Keratinocyte (primary cell): ENCODE results near the gene ABCB11. TPM values are rescaled to one million over a fixed set of nuclear protein-coding genes. Genes with fewer than 3 reads are reported as not detected.

Experiments used
- DNase-seq: peaks from one replicate; pipeline ENCODE4 v3.0.0-alpha.2; 2011; ENCODE audit warnings: low read depth, missing footprints, low spot score
- FAIRE-seq: peaks from 2 replicates; lab custom pipeline; 2011; peaks lifted over from hg19 to GRCh38; lab: Jason Lieb, UNC
- H2AFZ ChIP-seq: 2 replicates; pipeline ENCODE4 v1.6.0; 2012; ENCODE audit warnings: low read length, control low read depth, inconsistent platforms; ENCODE audit not compliant: control insufficient read depth
- H3K27ac ChIP-seq: 2 replicates; pipeline ENCODE4 v1.5.1; 2011; ENCODE audit warnings: low read length; ENCODE audit not compliant: control insufficient read depth, insufficient read depth
- H3K27me3 ChIP-seq: 3 replicates; pipeline ENCODE4 v1.6.0; 2011; ENCODE audit warnings: low read length; ENCODE audit not compliant: control insufficient read depth, insufficient read depth; ENCODE audit errors: extremely low read depth
- H3K36me3 ChIP-seq, 2 experiments: 2 replicates in 1 of 2; 3 replicates in 1 of 2; pipeline ENCODE4 v1.5.1; 2011; ENCODE audit warnings: low read length in 2 of 2, mild to moderate bottlenecking in 1 of 2; ENCODE audit not compliant: control insufficient read depth in 2 of 2, insufficient read depth in 2 of 2; ENCODE audit errors: extremely low read depth in 1 of 2
- H3K4me1 ChIP-seq: 3 replicates; pipeline ENCODE4 v1.5.1; 2011; ENCODE audit warnings: low read length; ENCODE audit not compliant: control insufficient read depth, insufficient read depth; ENCODE audit errors: extremely low read depth
- H3K4me2 ChIP-seq: 3 replicates; pipeline ENCODE4 v1.6.0; 2011; ENCODE audit warnings: low read depth, low read length; ENCODE audit not compliant: control insufficient read depth, insufficient read depth; ENCODE audit errors: extremely low read depth
- H3K4me3 ChIP-seq, 3 experiments: fragments of 200-600 bp in 1 of 3; sonication (generic) in 1 of 3; 2 replicates in 2 of 3; 3 replicates in 1 of 3; pipeline ENCODE4 v1.5.1; 2011 to 2016; ENCODE audit warnings: low read length in 3 of 3, mild to moderate bottlenecking in 3 of 3, control low read depth in 2 of 3, inconsistent platforms in 1 of 3, low read depth in 1 of 3, mixed read lengths in 1 of 3, mixed run types in 1 of 3, moderate library complexity in 1 of 3; ENCODE audit not compliant: control insufficient read depth in 2 of 3, insufficient read depth in 2 of 3; ENCODE audit errors: extremely low read depth in 1 of 3
- H3K79me2 ChIP-seq: 2 replicates; pipeline ENCODE4 v1.6.0; 2012; ENCODE audit warnings: low read length; ENCODE audit not compliant: control insufficient read depth, insufficient read depth
- H3K9ac ChIP-seq: 3 replicates; pipeline ENCODE4 v1.6.0; 2011; ENCODE audit warnings: low read length; ENCODE audit not compliant: control insufficient read depth, insufficient read depth; ENCODE audit errors: extremely low read depth
- H3K9me1 ChIP-seq: 3 replicates; pipeline ENCODE4 v1.6.0; 2011; ENCODE audit warnings: low read length; ENCODE audit not compliant: control insufficient read depth, insufficient read depth; ENCODE audit errors: extremely low read depth
- H3K9me3 ChIP-seq: 2 replicates; pipeline ENCODE4 v1.5.1; 2012; ENCODE audit warnings: low read depth, low read length; ENCODE audit not compliant: control insufficient read depth
- H4K20me1 ChIP-seq: 3 replicates; pipeline ENCODE4 v1.6.0; 2011; ENCODE audit warnings: low read length; ENCODE audit not compliant: control insufficient read depth, insufficient read depth; ENCODE audit errors: extremely low read depth
- CTCF ChIP-seq, 3 experiments: IDR thresholded peaks in 1 of 3; conservative IDR thresholded peaks in 1 of 3; optimal IDR thresholded peaks in 1 of 3; 2 replicates in 2 of 3; 3 replicates in 1 of 3; pipeline versions ENCODE3 to v1.5.1; 2011; ENCODE audit warnings: low read length in 3 of 3, mild to moderate bottlenecking in 3 of 3, moderate library complexity in 2 of 3, control low read depth in 1 of 3, inconsistent platforms in 1 of 3; ENCODE audit not compliant: insufficient read depth in 2 of 3; ENCODE audit errors: extremely low read depth in 1 of 3
- EZH2 ChIP-seq: IDR thresholded peaks from one replicate; pipeline ENCODE4 v1.6.1; 2012; ENCODE audit warnings: inconsistent platforms, mild to moderate bottlenecking, low read length, moderate library complexity
- dilution Hi-C: fragments of 300-500 bp; cut with MboI; formaldehyde crosslinking; loops from one replicate; pipeline ENCODE4 v1.7.0; 2020; ENCODE audit warnings: low sequenced_read_pairs; ENCODE audit not compliant: extremely low pct_ligation_motif_present
- polyA plus RNA-seq, 5 experiments: library from polyadenylated mRNA; depleted of rRNA in 3 of 5; stranded (reverse) in 3 of 5; stranded (forward) in 1 of 5; unstranded in 1 of 5; fragments of >200 nt; gene quantifications; 1 replicate in 1 of 5; 2 replicates in 3 of 5; 3 replicates in 1 of 5; pipeline versions ENCODE4 v1.2.1 to v1.2.3, GENCODE V29; 2011 to 2012; ENCODE audit warnings: missing spikeins in 2 of 5, low read depth in 1 of 5, low replicate concordance in 1 of 5

The ABCB11 gene
- polyA plus RNA-seq, 1 donor (not counting 4 experiments of a cell fraction or from before 2014, with no cell fraction given), result 0.03 TPM

- Histone ChIP-seq H2AFZ (no peak overlapping the region), H3K36me3 (no peaks in the 10 kb centered on the region), H3K4me3 (no peak overlapping the region), H3K9me1 (no peaks in the 10 kb centered on the region), H3K9ac (no peak overlapping the region), H3K27me3 (no peaks in the 10 kb centered on the region), H3K27ac (no peak overlapping the region), H3K79me2 (no peaks in the 10 kb centered on the region), H3K9me3 (no peaks in the 10 kb centered on the region), H4K20me1 (no peaks in the 10 kb centered on the region), H3K4me2 (no peak overlapping the region), H3K4me1 (peaks cover 19% of the 10 kb centered on the region)
- FAIRE-seq, result peak; percentile 20
- no peak for DNase-seq
- TF ChIP-seq EZH2 (no peak), CTCF (optimal IDR thresholded peaks at IDR 0.05 in 1 of 3, IDR thresholded peaks at IDR 0.05 in 1 of 3, conservative IDR thresholded peaks at IDR 0.05 in 1 of 3; ENCODE audit: extremely low read depth in 1 of 3, insufficient read depth in 2 of 3, low read length in 3 of 3) (no peak)
- dilution Hi-C loops, result no loop called here
Observed at GRCh38 chr2:168997794-168998193, 33.3 kb downstream of the ABCB11 start.

GRCh38 chr2:168997118-168997521 is 34.0 kb downstream of the ABCB11 start:
- Histone ChIP-seq H3K27me3 (no peaks in the 10 kb centered on the region), H2AFZ (no peak overlapping the region), H3K79me2 (no peaks in the 10 kb centered on the region), H3K36me3 (no peaks in the 10 kb centered on the region), H3K27ac (no peak overlapping the region), H3K4me3 (no peak overlapping the region), H3K4me1 (peaks cover 25% of the 10 kb centered on the region), H3K4me2 (no peak overlapping the region), H3K9ac (no peak overlapping the region), H3K9me1 (no peaks in the 10 kb centered on the region), H4K20me1 (no peaks in the 10 kb centered on the region), H3K9me3 (no peaks in the 10 kb centered on the region)
- TF ChIP-seq EZH2, result no peak
- TF ChIP-seq CTCF (optimal IDR thresholded peaks at IDR 0.05 in 1 of 3, IDR thresholded peaks at IDR 0.05 in 1 of 3, conservative IDR thresholded peaks at IDR 0.05 in 1 of 3; ENCODE audit: extremely low read depth in 1 of 3, insufficient read depth in 2 of 3, low read length in 3 of 3), result no peak
- DNase-seq (no peak), FAIRE-seq (peak; percentile 32)
- dilution Hi-C loops, result no loop called here
